Measurements from ENCODE around the gene LHX2. TPM values are rescaled to one million over a fixed set of nuclear protein-coding genes. Genes with fewer than 3 reads are reported as not detected.

LHX2 gene
- total and polyA plus RNA-seq, 2 of the 4 experiments (the other 2 are of a cell fraction): not detected

GRCh38 chr9:124042201-124042721 lies 30.7 kb downstream of the LHX2 start:
- no peak overlapping the region for H2BK120ac ChIP-seq (ENCODE audit: low read depth, low read length)
- H3K4me2 ChIP-seq (ENCODE audit: low read depth, low read length): no peak overlapping the region
- no peak overlapping the region for H2AFZ ChIP-seq (replicated peaks; ENCODE audit: low read length, poor library complexity)
- no peak overlapping the region for H3K23ac ChIP-seq (ENCODE audit: low read depth, low read length)
- dilution Hi-C loops (cut with HindIII; ENCODE audit: low sequenced_read_pairs, unreplicated experiment): no loop called here
- H2BK20ac ChIP-seq (ENCODE audit: low read depth, low read length): no peak overlapping the region
- ChIA-PET CTCF (no interaction called here), POLR2A (ENCODE audit: unreplicated experiment) (no interaction called here)
- no peak overlapping the region for H2AK5ac ChIP-seq (ENCODE audit: low read depth, low read length)
- WGBS, 2 experiments (ENCODE audit: extremely low coverage in 2 of 2, insufficient read length in 1 of 2): no CpG with 5 or more reads among the region's 11 CpGs
- intact Hi-C loops (cut with micrococcal nuclease): no loop called here
- H3K9me3 ChIP-seq (ENCODE audit: control insufficient read depth, insufficient read depth, low read length): peaks cover 6% of the 10 kb centered on the region; the same call in 1 of the 2 replicates
- H2AK9ac ChIP-seq (replicated peaks; ENCODE audit: low read depth, low read length, poor library complexity): no peak overlapping the region
- no peaks in the 10 kb centered on the region for H3K36me3 ChIP-seq (ENCODE audit: control insufficient read depth, insufficient read depth, low read length)
- TF ChIP-seq CEBPB (IDR thresholded peaks at IDR 0.05; ENCODE audit: low read depth, low read length) (no peak), MAZ (IDR thresholded peaks at IDR 0.05; ENCODE audit: borderline replicate concordance, low read depth, low read length) (no peak), RFX5 (IDR thresholded peaks at IDR 0.05; ENCODE audit: low read depth, low read length) (no peak), POLR2A (IDR thresholded peaks at IDR 0.05; ENCODE audit: low read depth, low read length) (no peak), RCOR1 (IDR thresholded peaks at IDR 0.05; ENCODE audit: insufficient replicate concordance, low read length) (no peak), CHD1 (IDR thresholded peaks at IDR 0.05; ENCODE audit: low read depth, low read length) (no peak), ELK1 (IDR thresholded peaks at IDR 0.05; ENCODE audit: borderline replicate concordance, low read depth, low read length) (no peak), SMC3 (IDR thresholded peaks at IDR 0.05; ENCODE audit: low read depth, low read length) (no peak), RAD21 (IDR thresholded peaks at IDR 0.05; ENCODE audit: low read length) (no peak), USF2 (IDR thresholded peaks at IDR 0.05; ENCODE audit: low read depth, low read length) (no peak)
- in situ Hi-C loops (cut with MboI; ENCODE audit: low sequenced_read_pairs): no loop called here
- no peak overlapping the region for H3K4ac ChIP-seq (ENCODE audit: low read depth, low read length)
- no peak overlapping the region for H4K8ac ChIP-seq (ENCODE audit: low read depth in 2 of 2, low read length in 2 of 2)
- DNase-seq (no peak), ATAC-seq (ENCODE audit: low read depth) (no peak)
- no peaks in the 10 kb centered on the region for H3K79me1 ChIP-seq (ENCODE audit: low read depth in 1 of 2, low read length in 2 of 2)
- no peak overlapping the region for H3K4me3 ChIP-seq (ENCODE audit: insufficient read depth, low read depth, low read length)
- no peak overlapping the region for H3K56ac ChIP-seq (ENCODE audit: extremely low read depth, insufficient read depth, low read length)
- H3K27ac ChIP-seq (ENCODE audit: insufficient read depth, low read length): no peak overlapping the region
- peaks cover 80% of the 10 kb centered on the region for H3K27me3 ChIP-seq (ENCODE audit: control insufficient read depth, insufficient read depth, low read length)
- H2BK5ac ChIP-seq (ENCODE audit: low read depth, low read length, poor library complexity, severe bottlenecking): no peak overlapping the region
- H2BK15ac ChIP-seq (ENCODE audit: low read depth, low read length): no peak overlapping the region
- H3K4me1 ChIP-seq (ENCODE audit: control insufficient read depth, insufficient read depth, low read length): no peaks in the 10 kb centered on the region; the same call in 1 of the 2 replicates
- H4K91ac ChIP-seq (ENCODE audit: insufficient read depth, low read depth, low read length): no peak overlapping the region
- H4K5ac ChIP-seq (ENCODE audit: low read depth, low read length): no peak overlapping the region
- BruUV-seq (replicated peaks): no TSS peak
- no peaks in the 10 kb centered on the region for H3K9me1 ChIP-seq (ENCODE audit: insufficient read depth, low read length)
- no peaks in the 10 kb centered on the region for H4K20me1 ChIP-seq (ENCODE audit: insufficient read depth, low read length)
- H3K18ac ChIP-seq (ENCODE audit: low read depth, low read length): no peak overlapping the region
- H3K14ac ChIP-seq (replicated peaks; ENCODE audit: low read depth, low read length): no peak overlapping the region
- H3K9ac ChIP-seq (ENCODE audit: low read depth, low read length): no peak overlapping the region
